Thyroid gland (tissue), 4 donors: ENCODE results near the gene SLFN13. TPM values are rescaled to one million over a fixed set of nuclear protein-coding genes. Genes with fewer than 3 reads are reported as not detected.

Source experiments
- DNase-seq, 2 donors: peaks; one replicate each; pipeline ENCODE4 v3.0.0-alpha.2; 2019
- H3K27ac ChIP-seq, 3 donors: fragments of 200-600 bp; sonication (generic); 1 replicate in 2 of 3; 2 replicates in 1 of 3; pipeline ENCODE4 v1.5.1; 2016 to 2019; ENCODE audit warnings: mild to moderate bottlenecking in 1 of 3, moderate library complexity in 1 of 3
- H3K27me3 ChIP-seq: fragments of 200-600 bp; sonication (generic); one replicate; pipeline ENCODE4 v1.5.1; 2019
- H3K36me3 ChIP-seq, 2 donors: fragments of 200-600 bp; sonication (generic); one replicate each; pipeline ENCODE4 v1.5.1; 2016 to 2019
- H3K4me1 ChIP-seq, 2 donors: fragments of 200-600 bp; sonication (generic); one replicate each; pipeline ENCODE4 v1.5.1; 2017 to 2019
- H3K4me3 ChIP-seq, 3 donors: fragments of 200-600 bp; sonication (generic); replicated peaks in 1 of 3; 1 replicate in 2 of 3; 2 replicates in 1 of 3; pipeline ENCODE4 v1.5.1; 2016; ENCODE audit warnings: mild to moderate bottlenecking in 1 of 3
- H3K9me3 ChIP-seq: fragments of 200-600 bp; sonication (generic); one replicate; pipeline ENCODE4 v1.5.1; 2017
- CTCF ChIP-seq, 6 experiments: fragments of 200-600 bp in 3 of 6; fragments of 450-650 bp in 3 of 6; sonication (generic) in 3 of 6; IDR thresholded peaks; one replicate each; pipeline ENCODE4 v1.5.1; 2016 to 2019; ENCODE audit warnings: antibody characterized with exemption in 6 of 6, mild to moderate bottlenecking in 2 of 6, inconsistent platforms in 1 of 6, moderate library complexity in 1 of 6
- POLR2A ChIP-seq, 2 donors: fragments of 450-650 bp; IDR thresholded peaks; one replicate each; pipeline ENCODE4 v1.6.1; 2017; ENCODE audit warnings: antibody characterized with exemption in 2 of 2, mild to moderate bottlenecking in 2 of 2, moderate library complexity in 1 of 2
- WGBS, 2 donors: methylation state at CpG; one replicate each; pipeline ENCODE4 v1.1.5; 2017; 5-methylcytosine and 5-hydroxymethylcytosine counted together
- intact Hi-C: fragments of 100-400 bp; cut with DNase I; formaldehyde crosslinking; loops from one replicate; pipeline ENCODE4 v1.15.1; 2023
- total RNA-seq, 4 donors: library from RNA; depleted of rRNA; stranded (reverse); fragments of >200 nt; gene quantifications; one replicate each; pipeline ENCODE4 v1.2.3, GENCODE V29; 2016

The SLFN13 gene
- 10 to 100 TPM; 13.6 to 31.8 (median 17.9) TPM for total RNA-seq

- H3K9me3 ChIP-seq = no peaks in the 10 kb centered on the region
- TF ChIP-seq POLR2A (IDR thresholded peaks at IDR 0.05) = peak in 1 of 2 donors; percentile 76
- TF ChIP-seq CTCF (IDR thresholded peaks at IDR 0.05) = no peak
- DNase-seq = peak; percentile 91 to 95
- intact Hi-C loops = no loop called here
- peak within 1 kb of the TSS; percentile 21 to 68 (median 61) for H3K4me3 ChIP-seq
- H3K27me3 ChIP-seq = no peaks in the 10 kb centered on the region
- peak within 1 kb of the TSS; percentile 46 to 84 (median 69) for H3K27ac ChIP-seq
- 0% methylated on average over 17 to 32 of the region's 44 CpGs for WGBS, 2 donors
- H3K36me3 ChIP-seq = no peaks in the 10 kb centered on the region
- H3K4me1 ChIP-seq = peaks cover 9 to 11% of the 10 kb centered on the region in 2 donors
Measured at GRCh38 chr17:35448214-35448898, at the start of gene SLFN13. Gene SLFN13 (minus strand): TSS chr17:35448766. CDS start chr17:35445680, 3,086 bp downstream.

- no peak overlapping the region for H3K27ac ChIP-seq
- whole genome bisulfite sequencing, 2 donors = 24 to 28% methylated on average over 30 of the region's 30 CpGs
- H3K36me3 ChIP-seq = no peaks in the 10 kb centered on the region
- TF ChIP-seq POLR2A (IDR thresholded peaks at IDR 0.05) (no peak), CTCF (IDR thresholded peaks at IDR 0.05) (no peak)
- no peak for DNase-seq
- peaks cover 0 to 8% of the 10 kb centered on the region in 2 donors for H3K4me1 ChIP-seq
- intact Hi-C loops = no loop called here
- no peak overlapping the region for H3K4me3 ChIP-seq
- H3K27me3 ChIP-seq = peaks cover 30% of the 10 kb centered on the region
- no peaks in the 10 kb centered on the region for H3K9me3 ChIP-seq
Measured at GRCh38 chr17:35496451-35497290, 48.1 kb upstream of the SLFN13 start.

GRCh38 chr17:35493040-35493439 lies 44.5 kb upstream of the SLFN13 start:
- Histone ChIP-seq H3K9me3 (no peaks in the 10 kb centered on the region), H3K4me1 (peaks cover 0 to 17% of the 10 kb centered on the region in 2 donors), H3K27me3 (peaks cover 59% of the 10 kb centered on the region), H3K4me3 (no peak overlapping the region), H3K36me3 (no peaks in the 10 kb centered on the region), H3K27ac (no peak overlapping the region)
- WGBS, 2 donors = 8 to 20% methylated on average over 2 of the region's 2 CpGs
- intact Hi-C loops = no loop called here
- DNase-seq = no peak
- TF ChIP-seq POLR2A (IDR thresholded peaks at IDR 0.05) (no peak), CTCF (IDR thresholded peaks at IDR 0.05) (no peak)

- intact Hi-C loops = no loop called here
- 11 to 20% methylated on average over 3 of the region's 3 CpGs for WGBS, 2 donors
- Histone ChIP-seq H3K36me3 (no peaks in the 10 kb centered on the region), H3K27ac (no peak overlapping the region), H3K9me3 (no peaks in the 10 kb centered on the region), H3K4me3 (no peak overlapping the region), H3K4me1 (peaks cover 4 to 18% of the 10 kb centered on the region in 2 donors), H3K27me3 (peaks cover 46% of the 10 kb centered on the region)
- TF ChIP-seq POLR2A (IDR thresholded peaks at IDR 0.05) (no peak), CTCF (IDR thresholded peaks at IDR 0.05) (no peak)
- no peak for DNase-seq
Measured at GRCh38 chr17:35491417-35491816, 42.9 kb upstream of the SLFN13 start.

- no peak overlapping the region for H3K4me3 ChIP-seq
- TF ChIP-seq CTCF (IDR thresholded peaks at IDR 0.05) = no peak
- H3K27ac ChIP-seq = no peak overlapping the region
- DNase-seq = no peak
- 21 to 29% methylated on average over 18 of the region's 18 CpGs for WGBS, 2 donors
- no peaks in the 10 kb centered on the region for H3K9me3 ChIP-seq
- peaks cover 4 to 11% of the 10 kb centered on the region in 2 donors for H3K4me1 ChIP-seq
- intact Hi-C loops = no loop called here
- peaks cover 36% of the 10 kb centered on the region for H3K27me3 ChIP-seq
- H3K36me3 ChIP-seq = no peaks in the 10 kb centered on the region
Measured at GRCh38 chr17:35489944-35490343, 41.4 kb upstream of the SLFN13 start.
